CD4-positive, CD25-positive, alpha-beta regulatory T cell (primary cell): Measurements from ENCODE around the gene IL1A. TPM values are rescaled to one million over a fixed set of nuclear protein-coding genes. Genes with fewer than 3 reads are reported as not detected.

Source experiments
- ATAC-seq, 2 donors: fragments of 150-1000 bp; cut with Tn5 transposase; one replicate each; pipeline ENCODE4 v1.10.0; 2021; ENCODE audit warnings: low read depth in 2 of 2, moderate number of reproducible peaks in 2 of 2, moderate library complexity in 1 of 2
- DNase-seq, 3 donors: peaks; one replicate each; pipeline versions ENCODE4 v3.0.0 to v3.0.0-alpha.2; 2012 to 2022; ENCODE audit warnings: mixed read lengths in 1 of 3
- H3K27ac ChIP-seq: one replicate; pipeline ENCODE4 v1.7.0; 2013; ENCODE audit warnings: mild to moderate bottlenecking, low read length; ENCODE audit not compliant: insufficient read depth, poor library complexity, severe bottlenecking
- H3K27me3 ChIP-seq: one replicate; pipeline ENCODE4 v1.7.0; 2013; ENCODE audit warnings: low read length; ENCODE audit not compliant: control insufficient read depth, insufficient read depth
- H3K36me3 ChIP-seq: one replicate; pipeline ENCODE4 v1.7.0; 2013; ENCODE audit warnings: mild to moderate bottlenecking, low read length, moderate library complexity; ENCODE audit not compliant: control insufficient read depth, insufficient read depth
- H3K4me1 ChIP-seq: 2 replicates; pipeline ENCODE4 v1.7.0; 2013; ENCODE audit warnings: mild to moderate bottlenecking, low read length; ENCODE audit not compliant: insufficient read depth, control insufficient read depth, poor library complexity, severe bottlenecking
- H3K4me3 ChIP-seq: one replicate; pipeline ENCODE4 v1.7.0; 2013; ENCODE audit warnings: low read depth, mild to moderate bottlenecking, low read length, moderate library complexity
- H3K9me3 ChIP-seq, 2 experiments: 1 replicate in 1 of 2; 2 replicates in 1 of 2; pipeline ENCODE4 v1.7.0; 2013; ENCODE audit warnings: low read length in 2 of 2, mild to moderate bottlenecking in 1 of 2, moderate library complexity in 1 of 2; ENCODE audit not compliant: control insufficient read depth in 2 of 2
- H3K27ac Mint-ChIP-seq, 3 donors: one replicate each; pipeline ENCODE4 v1.8.0; 2020 to 2022; ENCODE audit warnings: mild to moderate bottlenecking in 3 of 3, mixed read lengths in 3 of 3, moderate library complexity in 2 of 3
- H3K27me3 Mint-ChIP-seq: one replicate; pipeline ENCODE4 v1.8.0; 2022; ENCODE audit warnings: mild to moderate bottlenecking, mixed read lengths
- H3K36me3 Mint-ChIP-seq: one replicate; pipeline ENCODE4 v1.8.0; 2020; ENCODE audit warnings: mixed read lengths
- H3K4me1 Mint-ChIP-seq, 4 donors: one replicate each; pipeline ENCODE4 v1.8.0; 2020 to 2022; ENCODE audit warnings: mixed read lengths in 4 of 4, mild to moderate bottlenecking in 1 of 4
- H3K4me3 Mint-ChIP-seq, 4 donors: one replicate each; pipeline ENCODE4 v1.8.0; 2020 to 2022; ENCODE audit warnings: mild to moderate bottlenecking in 4 of 4, mixed read lengths in 4 of 4, moderate library complexity in 3 of 4
- H3K9me3 Mint-ChIP-seq, 7 donors: one replicate each; pipeline ENCODE4 v1.8.0; 2020 to 2022; ENCODE audit warnings: mixed read lengths in 7 of 7, mild to moderate bottlenecking in 3 of 7, moderate library complexity in 2 of 7
- polyA plus RNA-seq, 4 donors: library from polyadenylated mRNA; unstranded; fragments of 300-500 nt; fragmentation: Illumina TruSeq; gene quantifications; one replicate each; pipeline ENCODE4 v1.2.3, GENCODE V29; 2021
- total RNA-seq: library from RNA; stranded (reverse); gene quantifications from one replicate; pipeline ENCODE4 v1.2.3, GENCODE V29; 2022

Gene IL1A
- total and polyA plus RNA-seq, 5 donors from 2014 or later = 0.17 TPM; not detected in 4

DNA sequence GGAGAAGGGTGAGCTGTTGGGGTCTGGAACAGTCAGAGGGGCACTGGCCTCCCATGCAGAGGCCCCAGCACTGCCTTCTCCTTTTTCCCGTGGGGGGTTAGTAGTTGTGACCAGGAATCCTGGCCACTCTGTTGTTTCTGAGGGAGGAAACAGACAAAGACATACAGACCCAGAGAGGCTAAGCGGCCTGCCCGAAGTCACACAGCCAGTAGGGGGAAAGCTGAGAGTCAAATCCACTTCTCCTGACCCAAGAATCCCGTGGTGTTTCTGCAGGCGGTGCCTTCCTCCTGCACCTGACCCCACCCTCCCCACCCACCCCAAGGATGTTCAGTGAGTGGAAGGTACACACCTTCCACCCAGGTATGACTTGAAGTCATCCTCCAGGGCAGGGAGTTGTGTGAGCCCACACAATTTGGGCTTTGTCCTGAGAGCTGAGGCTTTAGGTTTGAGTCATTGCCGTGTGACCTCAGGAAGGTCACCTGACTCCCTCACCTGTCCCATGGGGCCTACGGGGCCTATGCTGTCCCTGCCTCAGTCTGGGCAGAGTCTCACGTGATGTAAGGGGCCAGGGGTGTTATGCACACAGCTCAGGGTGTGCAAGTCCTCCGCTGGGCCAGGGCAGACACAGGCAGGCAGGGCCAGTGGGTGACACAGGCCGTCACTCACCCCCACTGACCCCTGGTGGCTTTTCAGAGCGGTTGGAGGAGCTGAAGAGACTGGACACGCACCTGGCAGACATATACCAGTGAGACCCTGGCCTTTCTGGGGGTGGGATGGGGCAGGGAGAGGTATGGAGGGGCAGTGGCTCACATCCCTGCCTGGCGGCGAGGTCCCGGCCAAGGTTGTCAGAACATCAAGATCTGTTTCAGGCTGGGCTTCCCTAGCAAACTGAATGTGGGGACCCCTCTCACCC, 58.5 kb downstream of the IL1A start:
- no peak overlapping the region for H3K4me3 Mint-ChIP-seq
- no peaks in the 10 kb centered on the region for H3K4me1 ChIP-seq
- H3K4me3 ChIP-seq = no peak overlapping the region
- no peaks in the 10 kb centered on the region for H3K9me3 Mint-ChIP-seq
- H3K4me1 Mint-ChIP-seq = peaks cover 0 to 6% (median 0%) of the 10 kb centered on the region in 4 donors
- peaks cover 19% of the 10 kb centered on the region for H3K27me3 Mint-ChIP-seq
- ATAC-seq (no peak), DNase-seq (no peak)
- no peaks in the 10 kb centered on the region for H3K36me3 Mint-ChIP-seq
- H3K9me3 ChIP-seq = no peaks in the 10 kb centered on the region
- no peak overlapping the region for H3K27ac ChIP-seq
- H3K27me3 ChIP-seq = no peaks in the 10 kb centered on the region
- no peak overlapping the region for H3K27ac Mint-ChIP-seq
- H3K36me3 ChIP-seq = no peaks in the 10 kb centered on the region

DNA sequence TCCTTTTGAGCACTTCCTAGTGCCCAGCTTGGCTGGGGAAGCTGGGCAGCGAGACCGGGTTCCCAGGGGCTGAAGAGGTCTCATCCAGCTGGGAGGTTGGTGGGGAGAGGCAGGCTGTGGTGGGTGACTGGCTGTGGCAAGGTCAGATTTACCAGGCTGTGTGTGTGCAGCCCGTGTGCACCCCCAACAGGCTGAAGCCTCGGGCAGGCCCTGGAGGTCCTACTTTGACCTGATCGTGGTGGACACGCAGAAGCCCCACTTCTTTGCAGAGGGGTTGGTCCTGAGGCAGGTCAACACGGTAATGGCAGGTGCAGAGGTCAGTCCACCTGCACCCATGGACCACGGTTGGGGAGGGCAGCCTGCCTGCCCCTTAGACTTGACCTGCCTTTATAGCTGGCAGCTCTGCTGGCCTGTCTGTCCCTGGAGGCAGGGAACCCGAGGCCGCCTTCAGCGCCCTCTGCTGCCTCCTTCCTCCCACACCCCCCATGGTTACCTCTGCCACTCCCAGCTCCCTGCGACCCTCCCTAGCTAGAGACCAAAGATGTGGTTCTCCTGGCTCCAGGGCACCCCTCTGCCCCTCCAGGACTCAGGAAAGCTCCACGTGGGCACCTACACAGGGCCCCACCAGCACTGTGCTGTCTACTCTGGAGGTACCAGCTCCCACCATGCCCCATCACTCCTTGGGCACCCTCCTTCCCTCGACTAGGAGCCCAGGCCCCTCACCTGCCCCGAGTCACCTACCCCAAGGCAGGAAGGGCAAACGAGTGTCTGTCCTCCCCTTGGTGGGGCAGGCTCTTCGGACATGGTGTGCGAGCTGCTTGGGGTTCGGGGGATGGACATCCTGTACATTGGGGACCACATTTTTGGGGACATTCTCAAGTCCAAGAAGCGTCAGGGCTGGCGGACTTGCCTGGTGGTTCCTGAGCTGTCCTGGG, 59.4 kb downstream of the IL1A start:
- Mint-ChIP-seq H3K36me3 (no peaks in the 10 kb centered on the region), H3K27ac (no peak overlapping the region), H3K9me3 (no peaks in the 10 kb centered on the region), H3K4me1 (peaks cover 0 to 6% (median 0%) of the 10 kb centered on the region in 4 donors), H3K4me3 (no peak overlapping the region), H3K27me3 (peaks cover 19% of the 10 kb centered on the region)
- H3K4me1 ChIP-seq = no peaks in the 10 kb centered on the region
- no peak overlapping the region for H3K27ac ChIP-seq
- DNase-seq (peak in 1 of 3 donors; percentile 34), ATAC-seq (no peak)
- H3K9me3 ChIP-seq = no peaks in the 10 kb centered on the region
- H3K4me3 ChIP-seq = no peak overlapping the region
- H3K36me3 ChIP-seq = no peaks in the 10 kb centered on the region
- no peaks in the 10 kb centered on the region for H3K27me3 ChIP-seq

DNA sequence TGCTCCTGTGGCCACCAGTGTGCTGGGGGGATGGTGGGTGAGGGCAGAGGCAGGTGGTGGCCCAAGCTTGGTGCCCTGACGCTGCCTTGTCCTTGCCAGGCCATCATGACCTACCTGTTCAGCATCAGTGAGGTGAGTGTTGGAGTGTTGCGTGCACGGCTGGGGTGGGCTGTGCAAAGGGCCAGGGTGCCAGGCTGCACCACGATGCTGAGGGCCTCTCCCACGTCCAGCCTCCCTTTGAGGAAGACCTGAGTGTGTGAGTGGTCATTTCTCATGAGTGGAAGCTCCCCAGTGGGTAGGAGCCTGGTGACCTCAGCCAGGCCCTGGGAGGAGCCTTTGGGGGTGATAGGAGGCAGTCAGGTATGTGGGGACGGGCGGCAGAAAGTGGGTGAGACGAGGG, 60.3 kb downstream of the IL1A start:
- Histone ChIP-seq H3K9me3 (no peaks in the 10 kb centered on the region), H3K4me1 (no peaks in the 10 kb centered on the region), H3K4me3 (no peak overlapping the region), H3K36me3 (no peaks in the 10 kb centered on the region), H3K27ac (no peak overlapping the region), H3K27me3 (no peaks in the 10 kb centered on the region)
- no peak overlapping the region for H3K27ac Mint-ChIP-seq
- no peaks in the 10 kb centered on the region for H3K36me3 Mint-ChIP-seq
- H3K4me3 Mint-ChIP-seq = no peak overlapping the region
- no peak for DNase-seq
- H3K27me3 Mint-ChIP-seq = peaks cover 18% of the 10 kb centered on the region
- peaks cover 0 to 6% (median 0%) of the 10 kb centered on the region in 4 donors for H3K4me1 Mint-ChIP-seq
- ATAC-seq = no peak
- H3K9me3 Mint-ChIP-seq = no peaks in the 10 kb centered on the region

Other genes with a start within 250 kb of the IL1A start
- 24.5 TPM for gene POLR1B, start 242.0 kb downstream of the IL1A start, total RNA-seq
- 10 to 100 TPM; 14.3 to 34.4 (median 20.2) TPM for gene POLR1B, start 242.0 kb downstream of the IL1A start, polyA plus RNA-seq
- gene CHCHD5, start 199.9 kb downstream of the IL1A start, total RNA-seq = 18.2 TPM
- gene CHCHD5, start 199.9 kb downstream of the IL1A start, polyA plus RNA-seq = 10 to 100 TPM; 48.0 to 76.7 (median 70.0) TPM
- gene SLC20A1, start 138.6 kb downstream of the IL1A start, total RNA-seq = 130 TPM
- gene SLC20A1, start 138.6 kb downstream of the IL1A start, polyA plus RNA-seq = 10 to 100 TPM; 18.1 to 30.7 (median 24.9) TPM
- gene NT5DC4, start 63.5 kb downstream of the IL1A start, total RNA-seq = not detected
- not detected for gene NT5DC4, start 63.5 kb downstream of the IL1A start, polyA plus RNA-seq
- gene CKAP2L, start 19.9 kb downstream of the IL1A start, total RNA-seq = 3.4 TPM
- gene CKAP2L, start 19.9 kb downstream of the IL1A start, polyA plus RNA-seq = 1 to 10 TPM in 1 of 4 donors, under 1 TPM in 3; 0.43 to 1.5 (median 0.76) TPM
- 1.3 TPM for gene IL1B, start 52.3 kb upstream of the IL1A start, total RNA-seq
- gene IL1B, start 52.3 kb upstream of the IL1A start, polyA plus RNA-seq = not detected
- gene IL37, start 126.7 kb upstream of the IL1A start, total RNA-seq = not detected
- gene IL37, start 126.7 kb upstream of the IL1A start, polyA plus RNA-seq = not detected
- not detected for gene IL36G, start 193.5 kb upstream of the IL1A start, total RNA-seq
- gene IL36G, start 193.5 kb upstream of the IL1A start, polyA plus RNA-seq = not detected
- gene IL36A, start 221.0 kb upstream of the IL1A start, total RNA-seq = not detected
- under 1 TPM in 3 of 4 donors, not detected in 1; 0.38 to 0.42 (median 0.42) TPM for gene IL36A, start 221.0 kb upstream of the IL1A start, polyA plus RNA-seq